Measurements from ENCODE around the gene FPGS.

- TF ChIP-seq CTCF (IDR thresholded peaks at IDR 0.05): no peak
- peak in 1 of 3 donors; percentile 15 for TF ChIP-seq POLR2A (IDR thresholded peaks at IDR 0.05)
Measured at GRCh38 chr9:127778280-127779135, 24.2 kb upstream of the FPGS start, which contains the start of gene SH2D3C.

Measured in body of pancreas (tissue), 4 donors.